Endothelial cell of umbilical vein (primary cell): ENCODE measurements around the gene NDUFS6.

Experiments
- EZH2 ChIP-seq: IDR thresholded peaks from 2 replicates; pipeline ENCODE4 v1.6.1; 2012; ENCODE audit warnings: borderline replicate concordance, low read depth, mild to moderate bottlenecking, moderate library complexity, low read length, inconsistent platforms; ENCODE audit not compliant: severe bottlenecking
- GATA2 ChIP-seq: IDR thresholded peaks from 2 replicates; pipeline ENCODE4 v1.7.0; 2011; ENCODE audit warnings: low read depth, mild to moderate bottlenecking, moderate library complexity, mixed read lengths, low read length; ENCODE audit not compliant: insufficient read length, insufficient read depth
- MYC ChIP-seq: IDR thresholded peaks from one replicate; pipeline ENCODE4 v1.6.1; 2011; ENCODE audit warnings: mild to moderate bottlenecking, low read depth, low read length
- POLR2A ChIP-seq: IDR thresholded peaks from 2 replicates; pipeline ENCODE4 v1.6.1; 2012; ENCODE audit warnings: low read depth, mild to moderate bottlenecking, control low read depth, low read length
- POLR2AphosphoS5 ChIP-seq: IDR thresholded peaks from 2 replicates; pipeline ENCODE4 v1.6.1; 2012; ENCODE audit warnings: low read depth, mild to moderate bottlenecking, control low read depth, low read length, moderate library complexity; ENCODE audit not compliant: insufficient read depth
- TF ChIP-seq, protein P1 (sequence below), 2 donors: IDR thresholded peaks; 1 replicate in 1 of 2; 2 replicates in 1 of 2; pipeline ENCODE4 v1.5.1; 2011; ENCODE audit warnings: low read length in 2 of 2, mild to moderate bottlenecking in 2 of 2, moderate library complexity in 2 of 2, control low read depth in 1 of 2, inconsistent platforms in 1 of 2, low read depth in 1 of 2; ENCODE audit not compliant: insufficient read depth in 1 of 2; ENCODE audit errors: extremely low read depth in 1 of 2
- TF ChIP-seq, protein P2 (sequence below): IDR thresholded peaks from 2 replicates; pipeline ENCODE4 v1.6.1; 2011; ENCODE audit not compliant: insufficient read depth, insufficient read length

GRCh38 chr5:1760656-1761452 lies 40.4 kb upstream of the NDUFS6 start:
- TF ChIP-seq, protein P1, sequence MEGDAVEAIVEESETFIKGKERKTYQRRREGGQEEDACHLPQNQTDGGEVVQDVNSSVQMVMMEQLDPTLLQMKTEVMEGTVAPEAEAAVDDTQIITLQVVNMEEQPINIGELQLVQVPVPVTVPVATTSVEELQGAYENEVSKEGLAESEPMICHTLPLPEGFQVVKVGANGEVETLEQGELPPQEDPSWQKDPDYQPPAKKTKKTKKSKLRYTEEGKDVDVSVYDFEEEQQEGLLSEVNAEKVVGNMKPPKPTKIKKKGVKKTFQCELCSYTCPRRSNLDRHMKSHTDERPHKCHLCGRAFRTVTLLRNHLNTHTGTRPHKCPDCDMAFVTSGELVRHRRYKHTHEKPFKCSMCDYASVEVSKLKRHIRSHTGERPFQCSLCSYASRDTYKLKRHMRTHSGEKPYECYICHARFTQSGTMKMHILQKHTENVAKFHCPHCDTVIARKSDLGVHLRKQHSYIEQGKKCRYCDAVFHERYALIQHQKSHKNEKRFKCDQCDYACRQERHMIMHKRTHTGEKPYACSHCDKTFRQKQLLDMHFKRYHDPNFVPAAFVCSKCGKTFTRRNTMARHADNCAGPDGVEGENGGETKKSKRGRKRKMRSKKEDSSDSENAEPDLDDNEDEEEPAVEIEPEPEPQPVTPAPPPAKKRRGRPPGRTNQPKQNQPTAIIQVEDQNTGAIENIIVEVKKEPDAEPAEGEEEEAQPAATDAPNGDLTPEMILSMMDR (IDR thresholded peaks at IDR 0.05; ENCODE audit: extremely low read depth in 1 of 2, insufficient read depth in 1 of 2, low read depth in 1 of 2, low read length in 2 of 2), result no peak
- TF ChIP-seq EZH2 (no peak), POLR2A (no peak), POLR2AphosphoS5 (no peak), GATA2 (no peak), MYC (no peak)
- TF ChIP-seq, protein P2, sequence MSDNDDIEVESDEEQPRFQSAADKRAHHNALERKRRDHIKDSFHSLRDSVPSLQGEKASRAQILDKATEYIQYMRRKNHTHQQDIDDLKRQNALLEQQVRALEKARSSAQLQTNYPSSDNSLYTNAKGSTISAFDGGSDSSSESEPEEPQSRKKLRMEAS, result no peak
